Activated CD4-positive, alpha-beta T cell treated with anti-CD3 and anti-CD28 coated beads for 4 hours (primary cell): ENCODE measurements around the gene POR.

Source experiments
- DNase-seq, 2 donors: peaks; one replicate each; pipeline ENCODE4 v3.0.0-alpha.2; 2020

Gene POR

GRCh38 chr7:75955331-75955955 is 40.5 kb downstream of the POR start:
- no peak for DNase-seq

DNA sequence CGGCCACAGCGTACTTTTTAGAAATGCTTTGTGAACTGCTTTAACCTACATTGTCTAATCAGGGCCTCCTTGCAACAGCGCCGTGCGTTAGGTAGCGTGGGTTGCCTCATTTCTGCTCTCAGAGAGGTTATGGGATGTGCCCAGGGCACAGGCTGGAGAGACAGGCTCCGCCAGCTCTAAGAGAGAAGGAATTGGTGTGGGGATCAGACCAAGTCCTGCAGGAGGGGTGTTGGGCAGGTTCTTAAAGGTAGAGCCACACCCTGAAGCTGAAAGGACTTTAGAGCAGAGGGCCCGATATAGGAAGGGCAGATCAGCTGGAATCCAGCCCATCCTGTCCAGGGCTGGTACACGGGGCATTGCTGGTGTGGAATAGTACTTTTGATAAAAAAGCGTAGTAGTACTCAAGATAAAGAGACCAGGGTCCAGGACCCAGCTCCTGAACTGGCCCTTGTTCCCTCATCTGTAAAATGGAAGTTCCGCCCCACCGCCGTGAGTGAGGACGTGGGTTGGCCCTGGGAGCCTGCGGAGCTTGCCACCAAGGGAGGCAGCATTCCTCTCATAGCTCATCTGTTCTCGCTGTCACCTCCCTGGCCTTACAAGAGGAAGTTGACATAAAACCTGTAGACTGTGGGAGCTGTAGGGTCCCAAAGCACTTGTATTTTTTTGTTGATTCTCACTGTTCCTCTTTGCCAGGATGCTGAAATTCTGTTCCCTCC is 42.2 kb downstream of the POR start:
- no peak for DNase-seq

DNA sequence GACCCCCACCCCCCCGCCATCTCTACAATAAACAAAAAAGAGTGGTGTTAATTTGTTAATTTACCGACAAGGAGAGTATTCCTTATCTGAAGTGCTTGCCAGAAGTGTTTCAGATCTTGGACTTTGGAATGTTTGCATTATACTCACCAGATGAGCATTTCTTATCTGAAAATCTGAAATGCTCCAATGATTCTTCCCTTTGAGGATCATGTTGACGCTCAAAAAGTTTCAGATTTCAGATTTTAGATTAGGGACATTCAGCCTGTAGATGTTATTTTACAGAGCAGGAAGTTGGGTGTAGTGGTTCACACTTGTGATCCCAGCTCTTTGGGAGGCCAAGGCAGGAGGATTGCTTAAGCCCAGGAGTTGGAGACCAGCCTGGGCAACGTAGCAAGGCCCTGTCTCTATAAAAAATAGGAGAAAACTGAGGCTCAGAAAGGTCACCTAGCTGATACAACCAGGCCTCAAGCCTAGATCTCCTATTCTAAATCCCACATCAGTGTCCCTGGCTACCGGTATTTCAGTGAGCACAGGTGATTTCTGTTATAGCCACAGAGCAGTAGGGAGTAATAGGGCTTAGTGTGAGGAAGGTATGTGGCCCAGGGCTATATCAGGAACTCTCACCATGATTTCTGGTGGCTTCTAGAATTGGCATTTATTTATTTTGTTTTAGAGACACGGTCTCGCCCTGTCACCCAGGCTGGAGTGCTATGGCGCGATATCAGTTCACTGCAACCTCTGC is 44.0 kb downstream of the POR start:
- DNase-seq, result no peak

GRCh38 chr7:75960372-75960771 is 45.4 kb downstream of the POR start:
- DNase-seq, result no peak

DNA sequence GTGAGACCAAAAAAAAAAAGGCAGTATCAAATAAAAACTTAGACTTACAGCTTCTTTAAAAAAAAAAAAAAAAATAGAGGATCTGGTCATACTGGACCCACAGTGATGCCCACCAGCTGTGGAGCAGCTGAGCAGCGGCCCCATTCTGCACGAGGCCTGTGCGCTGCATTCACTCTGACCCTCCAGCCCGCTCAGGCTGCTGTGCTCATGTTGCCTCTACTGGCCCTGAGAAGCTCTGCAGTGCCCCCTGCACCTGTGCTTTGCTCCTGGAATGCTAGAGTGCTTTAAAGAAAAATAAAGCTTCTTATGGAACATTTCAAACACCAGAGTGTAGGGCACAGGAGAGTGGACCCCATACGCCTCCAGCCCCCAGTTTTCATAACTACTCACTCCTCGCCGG is 46.3 kb downstream of the POR start:
- no peak for DNase-seq

DNA sequence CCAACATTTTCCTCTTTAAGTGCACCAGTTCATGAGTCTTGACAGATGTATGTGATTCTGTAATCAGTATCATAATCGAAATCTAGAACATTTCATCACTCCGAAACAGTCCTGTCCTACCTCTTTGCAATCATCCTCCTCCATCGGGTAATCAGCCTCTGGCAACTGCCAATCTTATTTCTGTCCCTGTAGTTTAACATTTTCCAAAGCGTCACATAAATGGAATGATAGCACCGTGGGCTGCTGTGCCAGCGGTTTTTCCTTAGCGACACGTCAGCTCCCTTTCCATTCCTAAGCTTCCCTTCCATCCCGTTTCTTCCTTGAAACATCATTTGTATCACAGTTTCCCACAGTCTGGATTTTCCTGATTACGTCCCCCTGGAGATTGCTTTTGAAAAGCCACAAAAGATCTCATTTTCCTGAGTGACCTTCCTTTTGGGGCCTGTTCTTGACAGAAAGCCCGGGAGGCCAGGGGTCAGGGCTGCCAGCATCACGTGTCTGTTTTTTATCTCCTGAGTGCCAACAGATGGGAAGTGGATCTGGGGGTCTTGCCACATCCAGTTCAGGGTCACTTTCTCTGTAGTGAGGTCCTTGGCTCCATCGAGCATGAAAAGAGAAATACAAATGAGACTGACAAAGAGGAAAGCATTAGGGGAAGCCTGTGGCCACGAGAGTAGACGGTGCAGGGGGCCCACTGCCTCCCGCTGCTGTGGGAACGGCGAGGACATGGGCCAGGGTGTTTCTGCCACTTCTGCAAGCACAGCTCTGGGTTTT is 47.8 kb downstream of the POR start:
- no peak for DNase-seq

DNA sequence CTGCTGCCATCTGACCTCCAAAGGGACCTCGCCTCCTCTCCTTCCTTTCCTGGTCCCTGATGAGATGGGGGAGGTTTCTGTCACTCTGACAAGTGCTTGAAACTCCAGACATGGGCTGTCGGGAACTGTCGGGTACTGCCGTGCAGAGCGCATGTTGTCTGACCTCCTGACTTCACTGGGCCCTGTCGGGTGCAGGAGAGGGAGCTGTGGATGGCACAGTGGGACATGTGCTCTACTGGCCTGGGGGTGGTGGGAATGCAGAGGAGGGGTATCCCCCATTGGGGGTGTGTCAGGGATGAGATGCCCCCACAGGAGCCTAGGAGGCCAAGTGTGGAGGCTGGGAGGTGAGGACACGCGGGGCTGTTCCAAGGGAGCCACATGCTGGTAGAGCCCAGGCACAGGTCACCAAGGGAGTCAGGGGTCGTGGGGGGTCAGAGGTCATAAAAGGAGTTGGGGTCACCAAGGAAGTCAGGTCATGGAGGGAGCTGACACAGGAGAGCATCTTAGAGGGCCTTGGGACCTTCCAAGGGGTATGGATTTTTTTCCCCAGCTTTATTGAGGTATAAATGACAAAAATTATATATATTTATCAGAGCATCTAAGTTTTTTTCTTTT is 48.5 kb downstream of the POR start:
- no peak for DNase-seq

DNA sequence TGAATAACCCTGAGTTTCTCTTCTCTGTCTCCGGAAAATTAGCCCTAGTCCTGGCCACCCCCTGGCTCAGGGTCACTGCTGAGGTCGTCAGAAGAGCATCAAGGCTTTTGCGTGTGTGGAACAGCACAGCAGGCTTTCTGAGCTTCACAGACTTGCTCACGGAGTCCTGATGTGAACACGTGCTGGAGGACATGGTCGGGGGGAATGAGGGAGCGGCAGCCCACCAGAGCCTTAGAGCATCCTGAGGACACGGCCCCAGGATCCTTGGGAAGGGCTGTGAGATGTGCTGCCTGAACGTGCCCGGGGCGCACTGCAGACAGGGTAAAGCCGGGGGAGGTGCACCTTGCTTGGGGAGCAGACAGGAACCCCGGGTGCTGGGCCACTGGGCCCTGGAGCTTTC is 50.7 kb downstream of the POR start:
- no peak for DNase-seq

DNA sequence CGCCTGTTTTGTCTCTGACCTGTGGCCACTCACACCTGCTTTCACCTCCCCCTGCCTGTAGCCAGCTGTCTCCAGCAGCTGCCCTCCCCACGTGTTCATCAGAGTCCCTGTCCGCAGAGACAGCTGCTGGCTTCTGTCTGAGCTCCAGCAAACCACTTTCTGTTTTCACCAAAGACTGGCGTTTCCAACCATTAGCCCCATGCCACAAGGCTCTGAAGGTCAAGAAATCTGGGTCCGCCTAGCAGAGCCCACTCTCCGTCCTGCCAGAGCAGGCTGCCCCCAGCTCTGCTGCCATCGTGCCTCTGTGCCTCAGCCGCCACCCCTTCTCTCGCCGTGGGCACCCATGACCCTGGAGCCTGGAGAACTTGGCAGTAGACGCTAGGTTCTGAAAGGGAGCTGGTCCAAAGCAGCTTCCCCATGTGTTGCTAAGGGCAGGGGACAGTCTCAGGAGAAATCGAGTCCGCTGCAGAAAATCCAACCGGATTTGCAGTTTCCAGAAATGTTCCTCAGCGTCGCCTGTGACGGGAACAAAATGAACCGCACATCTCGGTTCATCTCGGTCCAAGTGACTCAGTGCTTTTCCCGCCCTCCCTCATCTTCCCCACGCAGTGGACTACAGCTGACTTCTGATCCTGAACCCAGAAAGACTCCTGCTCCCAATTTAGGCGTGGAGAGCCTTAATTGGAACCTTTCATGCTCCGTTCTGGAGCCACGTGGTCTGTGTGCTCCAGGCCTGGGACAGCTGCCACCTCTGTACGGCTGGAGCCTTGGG is 51.4 kb downstream of the POR start:
- no peak for DNase-seq

DNA sequence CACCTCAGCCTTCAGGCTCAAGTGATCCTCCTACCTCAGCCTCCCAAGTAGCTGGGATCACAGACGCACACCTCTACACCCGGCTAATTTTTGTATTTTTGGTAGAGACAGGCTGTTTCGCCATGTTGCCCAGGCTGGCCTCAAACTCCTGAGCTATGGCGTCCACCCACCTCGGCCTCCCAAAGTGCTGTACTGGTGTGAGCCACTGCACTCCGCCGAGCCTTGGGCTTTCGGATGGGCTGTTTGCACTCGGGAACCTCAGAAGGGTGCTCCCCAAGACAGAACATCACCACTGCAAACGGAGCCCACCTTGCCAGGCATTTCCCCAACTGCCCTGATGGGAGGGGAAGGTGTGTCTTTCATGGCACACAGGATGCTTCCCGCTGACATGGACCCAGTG is 52.1 kb downstream of the POR start:
- DNase-seq, result no peak

GRCh38 chr7:75967487-75967997 is 52.6 kb downstream of the POR start:
- no peak for DNase-seq

DNA sequence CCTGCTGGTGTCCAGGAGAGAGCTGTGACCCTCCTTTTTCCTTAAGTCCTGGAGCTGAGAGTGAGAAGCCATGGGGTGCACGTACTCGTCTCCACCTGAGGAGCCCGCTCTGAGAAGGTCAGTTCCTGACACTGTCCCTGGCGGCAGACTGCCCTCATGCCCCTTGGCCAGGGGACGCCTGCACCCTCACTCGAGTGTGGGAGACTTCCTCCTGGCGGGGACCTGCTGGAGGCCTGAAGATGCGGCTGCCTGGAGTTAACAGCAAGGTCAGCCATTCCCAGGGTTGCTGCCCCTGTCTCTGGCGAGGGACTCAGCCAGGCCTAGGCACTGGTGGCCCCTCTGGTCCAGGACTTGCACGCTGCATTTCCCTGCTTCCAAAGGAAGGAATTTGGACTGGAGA is 53.1 kb downstream of the POR start:
- DNase-seq, result no peak

GRCh38 chr7:75968561-75969001 is 53.6 kb downstream of the POR start:
- no peak for DNase-seq

DNA sequence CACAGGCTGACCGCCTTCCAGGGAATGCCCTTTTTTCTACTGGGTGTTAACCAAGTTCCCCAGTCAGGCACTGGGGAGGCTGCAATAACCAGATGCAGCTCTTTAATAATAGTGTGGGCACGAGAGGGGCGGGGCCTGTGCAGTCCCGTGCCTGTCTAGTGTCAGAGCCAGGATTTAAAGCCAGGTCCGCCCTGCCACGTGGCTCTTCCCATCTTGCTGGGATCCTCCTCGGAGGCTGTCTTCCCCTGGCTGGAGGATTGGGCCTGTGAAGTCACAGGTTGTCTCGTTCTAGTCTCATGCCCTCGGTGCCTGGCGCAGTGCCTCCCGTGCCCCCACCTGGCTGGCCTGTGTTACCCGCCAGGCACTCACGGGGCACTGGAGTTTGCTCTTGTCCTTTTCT is 54.2 kb downstream of the POR start:
- no peak for DNase-seq

GRCh38 chr7:75969704-75970498 is 54.9 kb downstream of the POR start:
- DNase-seq, result no peak

DNA sequence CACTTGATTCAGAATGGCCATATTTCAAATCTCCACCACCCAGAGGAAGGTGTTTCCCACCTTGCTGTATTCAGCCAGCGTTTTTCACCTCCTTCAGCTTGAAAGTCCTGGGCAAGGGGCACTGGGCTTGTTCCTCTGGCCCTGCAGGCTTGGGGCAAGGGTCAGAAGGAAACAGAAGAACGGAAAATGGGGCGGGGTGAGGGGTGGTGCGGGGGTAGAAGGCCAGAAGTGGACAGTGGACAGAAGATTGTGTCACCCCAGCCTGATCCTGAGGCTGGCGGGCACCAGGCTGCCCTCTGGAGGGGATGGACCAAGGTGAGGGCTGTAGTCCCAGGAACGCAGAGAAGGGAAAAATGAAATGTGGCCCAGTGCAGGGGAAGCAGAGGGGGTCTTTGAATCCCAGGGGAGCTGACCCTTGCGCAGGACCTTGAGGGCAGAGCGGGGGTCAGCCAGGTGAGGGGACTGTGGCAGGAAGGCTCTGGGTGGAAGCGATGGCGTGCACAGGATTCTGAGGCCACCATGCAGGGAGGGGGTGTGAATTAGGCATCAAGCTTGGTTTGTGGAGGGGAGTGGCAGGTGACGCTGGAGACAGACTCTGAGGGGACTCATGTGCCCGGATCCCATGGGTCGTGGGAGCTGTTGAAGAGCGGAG is 56.5 kb downstream of the POR start:
- no peak for DNase-seq

GRCh38 chr7:75971961-75972763 is 57.2 kb downstream of the POR start:
- DNase-seq, result no peak

GRCh38 chr7:75977743-75978142 is 62.8 kb downstream of the POR start:
- no peak for DNase-seq

GRCh38 chr7:75979759-75980429 is 64.9 kb downstream of the POR start:
- DNase-seq, result no peak
